Measurements from ENCODE around the gene RCOR1.

Gene RCOR1

GRCh38 chr14:102684298-102684663 is 91.8 kb downstream of the RCOR1 start:
- DNase-seq, result no peak

- no peak for DNase-seq
These were observed 93.8 kb downstream of the RCOR1 start for GRCh38 chr14:102686196-102686801.

- no peak for DNase-seq
These were observed 95.8 kb downstream of the RCOR1 start for GRCh38 chr14:102688290-102688689.

- DNase-seq, result no peak
These were observed 98.2 kb downstream of the RCOR1 start for GRCh38 chr14:102690509-102691286.

GRCh38 chr14:102691763-102692162 is 99.3 kb downstream of the RCOR1 start:
- no peak for DNase-seq

GRCh38 chr14:102692334-102692733 is 99.9 kb downstream of the RCOR1 start:
- DNase-seq, result no peak

- peak; percentile 16 for DNase-seq
These were observed 100.7 kb downstream of the RCOR1 start for GRCh38 chr14:102693006-102693755.

- DNase-seq, result peak; percentile 59
These were observed 102.2 kb downstream of the RCOR1 start for GRCh38 chr14:102694530-102695166.

GRCh38 chr14:102695167-102695555 is 102.7 kb downstream of the RCOR1 start:
- no peak for DNase-seq

GRCh38 chr14:102696332-102696731 is 103.9 kb downstream of the RCOR1 start:
- no peak for DNase-seq

- peak; percentile 70 for DNase-seq
These were observed 104.5 kb downstream of the RCOR1 start for GRCh38 chr14:102696856-102697495.

GRCh38 chr14:102697501-102697900 is 105.1 kb downstream of the RCOR1 start:
- no peak for DNase-seq

- no peak for DNase-seq
These were observed 107.1 kb downstream of the RCOR1 start for GRCh38 chr14:102699416-102700110.

- DNase-seq, result no peak
These were observed 116.0 kb downstream of the RCOR1 start for GRCh38 chr14:102708494-102708893.

- peak; percentile 10 for DNase-seq
These were observed 118.8 kb downstream of the RCOR1 start for GRCh38 chr14:102711207-102711606.

GRCh38 chr14:102711946-102712345 is 119.5 kb downstream of the RCOR1 start:
- DNase-seq, result no peak

- no peak for DNase-seq
These were observed 124.8 kb downstream of the RCOR1 start for GRCh38 chr14:102717276-102717675.

GRCh38 chr14:102722646-102723045 is 130.2 kb downstream of the RCOR1 start:
- DNase-seq, result no peak

GRCh38 chr14:102723650-102724049 is 131.2 kb downstream of the RCOR1 start:
- no peak for DNase-seq

- peak; percentile 80 for DNase-seq
These were observed 133.9 kb downstream of the RCOR1 start for GRCh38 chr14:102726191-102726949.

GRCh38 chr14:102727336-102728095 is 135.1 kb downstream of the RCOR1 start:
- no peak for DNase-seq
